ENCODE data around the gene APBA2.

APBA2 gene

DNA sequence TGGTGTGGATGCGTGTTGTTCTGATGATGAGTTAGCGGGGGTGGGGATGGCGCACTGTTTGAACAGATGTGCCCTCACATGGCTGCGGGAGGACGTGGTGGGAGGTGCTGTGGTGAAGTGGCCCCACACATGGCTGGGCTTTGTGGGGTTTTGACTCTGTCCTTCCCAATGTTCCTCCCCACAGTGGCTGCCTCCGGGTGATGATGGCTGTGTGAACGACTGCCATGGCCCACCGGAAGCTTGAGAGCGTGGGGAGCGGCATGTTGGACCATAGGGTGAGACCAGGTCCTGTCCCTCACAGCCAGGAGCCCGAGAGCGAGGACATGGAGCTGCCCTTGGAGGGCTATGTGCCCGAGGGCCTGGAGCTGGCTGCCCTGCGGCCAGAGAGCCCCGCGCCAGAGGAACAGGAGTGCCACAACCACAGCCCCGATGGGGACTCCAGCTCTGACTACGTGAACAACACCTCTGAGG, 167.9 kb downstream of the APBA2 start:
- in situ Hi-C loops (cut with MboI; ENCODE audit: low sequenced_read_pairs), result no loop called here

GRCh38 chr15:29054171-29055045, 168.6 kb downstream of the APBA2 start:
- in situ Hi-C loops (cut with MboI; ENCODE audit: low sequenced_read_pairs), result no loop called here

DNA sequence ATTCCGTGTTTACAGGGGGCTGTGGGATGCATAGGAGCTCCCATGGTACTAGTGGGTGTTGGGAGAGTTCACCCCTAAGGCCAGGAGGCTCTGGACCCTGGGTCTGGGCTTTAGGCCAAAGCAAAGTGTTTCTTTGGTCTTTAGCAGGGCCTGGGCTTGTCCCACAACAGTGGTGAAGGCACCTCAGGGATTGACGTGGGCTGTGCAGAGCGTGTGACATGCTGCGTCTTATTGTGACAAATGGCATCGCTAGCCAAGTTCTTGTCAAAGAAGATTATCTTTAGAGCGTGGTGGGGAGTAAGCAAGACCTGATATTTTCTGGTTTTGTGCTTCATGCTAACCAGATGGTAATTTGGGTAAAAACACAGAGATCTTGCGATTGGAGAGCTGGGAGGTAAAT, 170.1 kb downstream of the APBA2 start:
- in situ Hi-C loops (cut with MboI; ENCODE audit: low sequenced_read_pairs), result no loop called here

GRCh38 chr15:29056839-29057450, 171.2 kb downstream of the APBA2 start:
- in situ Hi-C loops (cut with MboI; ENCODE audit: low sequenced_read_pairs), result no loop called here

GRCh38 chr15:29057856-29058255, 172.1 kb downstream of the APBA2 start:
- in situ Hi-C loops (cut with MboI; ENCODE audit: low sequenced_read_pairs), result no loop called here

GRCh38 chr15:29058903-29059539, 173.2 kb downstream of the APBA2 start:
- in situ Hi-C loops (cut with MboI; ENCODE audit: low sequenced_read_pairs), result no loop called here

GRCh38 chr15:29059871-29060640, 174.3 kb downstream of the APBA2 start:
- in situ Hi-C loops (cut with MboI; ENCODE audit: low sequenced_read_pairs), result no loop called here

DNA sequence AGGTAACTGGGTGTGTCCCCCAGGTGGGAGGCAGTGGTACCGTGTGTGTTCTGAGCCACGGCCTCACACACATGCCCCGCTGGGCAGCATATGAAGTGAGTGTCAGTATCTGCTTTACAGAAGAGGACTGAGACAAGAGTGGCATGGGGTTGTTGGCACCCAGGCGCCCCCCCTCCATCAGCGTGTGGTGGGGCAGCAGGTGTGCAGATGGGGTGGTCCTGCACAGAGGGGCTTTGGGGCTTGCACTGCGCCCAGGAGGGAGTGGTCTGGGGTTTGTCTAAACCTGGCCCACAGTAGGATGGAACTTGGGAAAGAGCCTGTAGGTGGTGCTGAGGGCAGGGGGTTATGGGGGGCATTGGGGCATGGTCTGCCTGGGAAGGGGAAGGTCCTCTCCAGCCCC, 176.0 kb downstream of the APBA2 start:
- in situ Hi-C loops (cut with MboI; ENCODE audit: low sequenced_read_pairs), result no loop called here

- in situ Hi-C loops (cut with MboI; ENCODE audit: low sequenced_read_pairs), result no loop called here
Observed at GRCh38 chr15:29062179-29062591, 176.4 kb downstream of the APBA2 start.

DNA sequence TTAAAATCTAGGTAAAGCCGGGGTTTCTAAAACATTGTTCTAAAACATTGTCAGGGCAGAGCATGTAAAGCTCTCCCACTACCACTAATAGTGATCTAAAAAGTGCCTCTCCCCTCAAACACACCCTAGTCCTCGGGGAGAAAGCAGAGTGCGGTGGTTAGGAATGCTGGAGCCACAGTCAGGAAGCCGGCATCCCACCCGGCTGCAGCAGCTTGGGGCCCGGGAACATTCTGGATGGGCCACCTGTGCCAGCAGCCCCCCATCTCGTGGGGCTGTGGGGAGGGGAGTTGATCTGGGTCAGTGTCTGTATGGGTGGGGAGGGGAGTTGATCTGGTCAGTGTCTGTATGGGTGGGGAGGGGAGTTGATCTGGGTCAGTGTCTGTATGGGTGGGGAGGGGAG, 176.9 kb downstream of the APBA2 start:
- in situ Hi-C loops (cut with MboI; ENCODE audit: low sequenced_read_pairs), result no loop called here

DNA sequence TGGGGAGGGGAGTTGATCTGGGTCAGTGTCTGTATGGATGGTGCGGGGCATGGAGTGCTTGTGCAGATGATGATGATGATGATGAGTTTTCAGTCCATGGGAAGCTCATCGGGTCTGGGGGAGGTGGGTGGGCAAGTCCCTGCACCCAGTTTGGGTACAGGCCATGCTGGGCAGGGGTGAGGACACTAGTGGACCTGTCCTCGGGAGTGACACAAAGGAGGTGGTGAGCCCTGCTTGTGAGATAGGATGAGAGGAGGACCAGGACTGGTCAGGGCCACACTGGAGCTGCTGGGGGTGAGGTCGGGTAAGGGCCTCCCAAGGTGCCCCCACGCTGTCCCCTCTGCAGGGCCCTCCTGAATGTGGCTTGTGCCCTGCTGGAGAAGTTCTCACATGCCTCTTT, 177.9 kb downstream of the APBA2 start:
- in situ Hi-C loops (cut with MboI; ENCODE audit: low sequenced_read_pairs), result no loop called here

DNA sequence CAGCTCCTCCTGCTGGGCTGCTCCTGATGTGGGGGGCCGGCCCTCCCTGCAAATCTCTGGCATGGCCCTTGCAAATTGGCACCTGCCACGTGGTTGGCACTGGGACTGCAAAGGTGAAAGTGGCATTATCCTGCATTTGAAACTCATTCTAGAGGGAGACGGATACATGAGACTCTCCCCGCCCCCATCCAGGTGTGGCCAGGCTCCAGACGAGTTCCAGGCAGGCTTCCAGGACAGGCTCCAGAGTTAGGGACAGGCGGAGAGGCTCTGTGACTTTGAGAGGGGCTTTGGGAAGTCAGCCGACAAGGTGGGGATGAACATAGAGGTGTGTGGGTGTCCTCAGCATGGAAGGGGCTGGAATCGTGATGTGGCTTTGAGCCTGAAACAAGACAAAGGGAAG, 178.5 kb downstream of the APBA2 start:
- in situ Hi-C loops (cut with MboI; ENCODE audit: low sequenced_read_pairs), result no loop called here

GRCh38 chr15:29064731-29065130, 179.0 kb downstream of the APBA2 start:
- in situ Hi-C loops (cut with MboI; ENCODE audit: low sequenced_read_pairs), result no loop called here

DNA sequence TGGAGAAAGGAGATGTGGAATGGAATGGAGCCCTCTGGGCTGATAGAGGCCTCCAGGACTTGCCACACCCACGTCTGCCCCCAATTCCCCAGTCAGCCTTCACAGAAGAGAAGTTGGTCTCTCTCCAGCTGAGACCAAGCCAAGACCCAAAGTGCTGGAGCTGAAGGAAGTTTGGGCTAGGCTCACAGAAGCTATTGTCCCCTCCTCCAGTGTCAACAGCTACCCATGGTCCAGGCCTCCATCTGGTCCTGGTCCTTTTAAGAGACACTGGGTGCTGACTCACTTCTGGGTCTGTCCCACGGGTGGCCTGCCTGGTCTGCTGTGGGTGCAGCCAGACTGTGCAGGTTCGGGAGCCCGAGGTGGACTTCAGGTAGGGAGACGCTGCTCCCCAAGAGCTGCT, 179.8 kb downstream of the APBA2 start:
- in situ Hi-C loops (cut with MboI; ENCODE audit: low sequenced_read_pairs), result no loop called here

DNA sequence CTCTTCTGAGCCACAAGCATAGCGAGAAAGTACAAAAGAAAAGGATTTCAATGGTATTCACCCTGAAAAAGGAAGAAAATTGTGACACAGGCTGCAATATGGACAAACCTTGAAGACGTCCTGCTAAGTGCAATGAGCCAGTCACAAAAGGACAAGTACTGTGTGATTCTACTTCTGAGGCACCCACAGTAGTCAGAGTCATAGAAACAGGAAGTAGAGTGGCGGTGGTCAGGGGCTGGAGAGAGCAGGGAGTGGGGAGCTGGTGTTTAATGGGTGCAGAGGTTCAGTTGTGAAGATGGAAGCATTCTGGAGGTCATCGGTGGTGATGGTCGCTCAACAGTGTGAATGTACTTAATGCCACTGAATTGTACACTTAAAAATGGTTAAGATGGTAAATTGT, 180.5 kb downstream of the APBA2 start:
- in situ Hi-C loops (cut with MboI; ENCODE audit: low sequenced_read_pairs), result no loop called here

DNA sequence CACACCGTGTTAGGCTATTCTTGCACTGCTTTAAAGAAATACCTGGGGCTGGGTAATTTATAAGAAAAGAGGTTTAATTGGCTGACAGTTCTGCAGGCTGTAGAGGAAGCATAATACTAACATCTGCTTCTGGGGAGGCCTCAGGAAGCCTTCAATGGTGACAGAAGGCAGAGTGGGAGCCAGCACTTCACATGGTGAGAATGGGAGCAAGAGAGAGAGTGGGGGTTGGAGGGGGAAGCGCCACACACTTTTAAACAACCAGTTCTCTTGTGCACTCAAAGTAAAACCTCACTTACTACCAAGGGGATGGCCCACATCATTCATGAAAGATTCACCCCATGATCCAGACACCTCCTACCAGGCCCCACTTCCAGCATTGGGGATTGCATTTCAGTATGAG, 181.1 kb downstream of the APBA2 start:
- in situ Hi-C loops (cut with MboI; ENCODE audit: low sequenced_read_pairs), result no loop called here

DNA sequence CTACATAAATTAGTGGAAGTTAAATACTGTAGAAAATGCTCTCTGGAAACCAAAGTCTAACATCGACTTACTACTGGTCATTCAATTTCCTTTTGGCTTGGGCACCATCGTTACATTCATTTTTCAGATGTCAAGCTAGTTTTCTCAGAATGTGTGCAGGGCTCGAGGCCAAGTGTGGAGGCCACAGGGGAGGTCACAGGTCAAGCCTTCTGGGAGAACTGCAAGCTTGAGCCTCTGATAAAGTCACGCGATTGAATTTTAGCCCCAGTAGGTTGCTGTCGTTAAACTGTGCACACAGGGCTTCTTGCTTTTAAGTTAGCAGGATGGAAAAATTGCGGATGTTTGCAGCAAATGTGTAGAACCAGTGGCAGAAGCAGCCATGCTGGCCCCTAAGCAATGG, 182.2 kb downstream of the APBA2 start:
- in situ Hi-C loops (cut with MboI; ENCODE audit: low sequenced_read_pairs), result no loop called here

GRCh38 chr15:29070471-29071231, 184.9 kb downstream of the APBA2 start:
- in situ Hi-C loops (cut with MboI; ENCODE audit: low sequenced_read_pairs), result no loop called here

DNA sequence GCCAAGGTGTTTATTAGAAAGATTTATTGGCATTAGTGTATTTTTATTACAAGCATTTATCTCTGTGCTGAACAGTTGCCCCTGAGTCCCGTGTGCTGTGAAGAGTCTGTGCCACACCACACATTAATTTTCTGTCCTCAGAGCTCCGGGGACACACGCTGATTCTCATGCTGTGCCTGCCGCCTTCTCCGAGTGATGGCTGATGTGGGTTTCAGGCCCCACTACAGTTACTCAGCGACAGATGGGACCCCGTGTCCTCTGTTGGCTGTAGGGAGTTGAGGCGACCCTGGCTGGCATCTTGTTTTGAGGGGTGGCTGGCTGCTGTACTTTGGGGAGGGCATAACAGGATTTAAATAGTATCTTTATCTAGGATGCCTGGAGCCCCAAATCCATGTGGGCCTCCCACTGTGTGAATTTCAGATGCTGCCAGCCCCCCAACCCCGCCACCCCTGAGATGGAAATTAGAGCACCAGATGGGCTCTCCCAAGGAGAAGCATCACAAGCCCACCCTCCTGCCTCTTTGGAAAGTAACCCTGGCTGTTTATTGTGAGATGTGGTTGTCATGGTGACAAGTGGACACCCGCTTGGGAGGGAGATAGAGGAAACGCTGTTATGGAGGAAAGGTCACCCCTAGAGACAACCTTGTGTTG, 185.6 kb downstream of the APBA2 start:
- in situ Hi-C loops (cut with MboI; ENCODE audit: low sequenced_read_pairs), result no loop called here

- in situ Hi-C loops (cut with MboI; ENCODE audit: low sequenced_read_pairs), result no loop called here
Observed at GRCh38 chr15:29071882-29072273, 186.1 kb downstream of the APBA2 start.

All from hTERT RPE-1 (cell line).